ENCODE results near the gene MOB2. TPM values are rescaled to one million over a fixed set of nuclear protein-coding genes. Genes with fewer than 3 reads are reported as not detected.

Gene MOB2, protein sequence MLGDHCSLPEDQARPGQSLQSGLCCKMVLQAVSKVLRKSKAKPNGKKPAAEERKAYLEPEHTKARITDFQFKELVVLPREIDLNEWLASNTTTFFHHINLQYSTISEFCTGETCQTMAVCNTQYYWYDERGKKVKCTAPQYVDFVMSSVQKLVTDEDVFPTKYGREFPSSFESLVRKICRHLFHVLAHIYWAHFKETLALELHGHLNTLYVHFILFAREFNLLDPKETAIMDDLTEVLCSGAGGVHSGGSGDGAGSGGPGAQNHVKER
- 10 to 100 TPM; 29.7 to 50.8 (median 33.2) TPM for polyA plus RNA-seq (ENCODE audit: low read depth in 6 of 6)

DNA sequence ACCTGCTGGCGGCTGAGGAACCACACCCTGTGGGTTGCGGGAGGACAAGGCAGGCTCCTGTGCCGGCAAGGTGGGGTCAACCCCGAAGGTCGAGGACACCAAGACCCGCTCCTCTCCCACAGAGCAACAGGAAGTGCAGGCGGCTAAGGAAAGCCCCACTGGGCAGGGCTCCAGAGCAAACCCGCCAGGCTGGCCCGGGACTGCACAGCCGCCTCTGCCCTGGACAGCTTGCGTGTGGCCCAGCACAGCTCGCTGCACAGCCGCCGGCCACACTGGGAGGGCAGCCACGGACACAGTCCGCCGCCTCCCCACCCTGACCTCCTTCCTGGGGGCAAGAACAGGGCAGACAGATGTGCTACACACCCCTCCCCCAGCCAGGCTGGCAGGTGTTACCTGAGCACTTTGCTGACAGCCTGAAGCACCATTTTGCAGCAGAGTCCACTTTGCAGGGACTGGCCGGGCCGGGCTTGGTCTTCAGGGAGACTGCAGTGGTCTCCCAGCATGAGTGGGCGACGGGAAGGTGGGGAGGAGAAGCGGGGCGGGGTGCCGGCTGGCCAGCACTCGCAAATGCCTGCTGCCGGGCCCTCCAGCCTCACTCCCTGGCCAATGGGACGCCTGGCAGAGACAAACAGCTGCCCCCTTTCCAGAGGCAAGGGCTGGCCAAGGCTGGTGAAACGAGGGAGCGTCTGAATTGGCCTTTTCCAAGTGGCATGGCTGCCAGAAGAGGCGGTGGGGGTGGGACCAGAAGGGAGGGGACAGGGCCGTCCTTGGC is at the start of gene MOB2:
TSS of gene MOB2 (minus strand) at position 726 of the 772 bp plus-strand sequence. CDS start at position 503, 223 bp downstream.
- Mint-ChIP-seq H3K9me3 (no peaks in the 10 kb centered on the region), H3K36me3 (no peaks in the 10 kb centered on the region), H3K27me3 (no peaks in the 10 kb centered on the region), H3K4me1 (peaks cover 25 to 45% (median 30%) of the 10 kb centered on the region in 3 donors), H3K27ac (peak within 1 kb of the TSS in 3 of 6 donors; percentile 29 to 79 (median 63)), H3K4me3 (peak within 1 kb of the TSS in 3 of 8 donors; percentile 37 to 41 (median 40))
- ATAC-seq (ENCODE audit: low read depth in 2 of 2) (peak; percentile 28 to 68), DNase-seq (no peak)

DNA sequence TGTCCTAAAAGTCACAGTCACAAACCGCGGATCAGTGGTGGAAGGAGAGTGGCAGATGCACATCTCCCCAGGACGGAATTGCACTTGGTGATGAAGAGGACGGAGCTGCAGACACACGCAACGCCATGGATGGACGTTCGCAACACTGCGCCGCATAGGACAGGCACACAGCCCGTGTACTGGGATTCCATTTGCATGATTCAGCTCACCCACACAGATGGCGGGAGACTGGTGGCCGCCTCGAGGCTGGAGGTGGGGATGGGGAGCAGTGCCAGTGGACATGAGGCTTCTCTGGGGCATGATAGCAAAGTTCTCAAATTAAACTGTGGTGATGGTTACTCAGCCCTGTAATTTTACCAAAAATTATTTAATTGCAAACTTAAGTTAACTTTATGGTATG is 48.1 kb upstream of the MOB2 start:
- peaks cover 26 to 38% (median 34%) of the 10 kb centered on the region in 3 donors for H3K4me1 Mint-ChIP-seq
- H3K27me3 Mint-ChIP-seq = peaks cover 10 to 17% (median 17%) of the 10 kb centered on the region in 3 donors
- ATAC-seq (ENCODE audit: low read depth in 2 of 2) (no peak), DNase-seq (no peak)
- peaks cover 0 to 5% (median 0%) of the 10 kb centered on the region in 7 donors for H3K9me3 Mint-ChIP-seq
- H3K36me3 Mint-ChIP-seq = peaks cover 0 to 8% of the 10 kb centered on the region in 2 donors
- no peak overlapping the region for H3K27ac Mint-ChIP-seq
- peak overlapping the region in 1 of 8 donors; percentile 9 for H3K4me3 Mint-ChIP-seq

DNA sequence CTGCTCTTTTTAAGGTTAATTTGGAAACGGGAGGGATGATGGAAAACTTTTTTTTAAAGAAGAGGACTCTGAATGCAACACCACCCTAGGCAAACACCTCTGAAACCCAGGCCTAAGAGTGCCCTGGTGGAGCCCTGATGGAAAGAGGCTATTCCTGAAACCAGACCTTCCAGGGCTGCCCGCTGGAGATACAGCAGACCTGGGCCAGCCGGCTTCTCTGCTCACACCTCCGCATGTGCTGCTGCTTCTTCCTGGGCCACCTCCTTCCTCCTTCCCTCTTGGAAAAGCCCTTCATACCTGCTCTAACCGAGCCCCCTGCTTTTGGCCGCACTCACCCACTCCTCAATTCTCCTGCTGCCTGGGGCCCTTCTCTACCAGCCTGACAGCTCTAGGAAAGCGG is 47.6 kb upstream of the MOB2 start:
- H3K4me3 Mint-ChIP-seq = no peak overlapping the region
- peaks cover 26 to 38% (median 36%) of the 10 kb centered on the region in 3 donors for H3K4me1 Mint-ChIP-seq
- H3K36me3 Mint-ChIP-seq = peaks cover 0 to 8% of the 10 kb centered on the region in 2 donors
- peaks cover 0 to 5% (median 0%) of the 10 kb centered on the region in 7 donors for H3K9me3 Mint-ChIP-seq
- H3K27me3 Mint-ChIP-seq = peaks cover 10 to 12% (median 12%) of the 10 kb centered on the region in 3 donors
- no peak for ATAC-seq (ENCODE audit: low read depth in 2 of 2)
- peak overlapping the region in 1 of 6 donors; percentile 95 for H3K27ac Mint-ChIP-seq
- DNase-seq = no peak

DNA sequence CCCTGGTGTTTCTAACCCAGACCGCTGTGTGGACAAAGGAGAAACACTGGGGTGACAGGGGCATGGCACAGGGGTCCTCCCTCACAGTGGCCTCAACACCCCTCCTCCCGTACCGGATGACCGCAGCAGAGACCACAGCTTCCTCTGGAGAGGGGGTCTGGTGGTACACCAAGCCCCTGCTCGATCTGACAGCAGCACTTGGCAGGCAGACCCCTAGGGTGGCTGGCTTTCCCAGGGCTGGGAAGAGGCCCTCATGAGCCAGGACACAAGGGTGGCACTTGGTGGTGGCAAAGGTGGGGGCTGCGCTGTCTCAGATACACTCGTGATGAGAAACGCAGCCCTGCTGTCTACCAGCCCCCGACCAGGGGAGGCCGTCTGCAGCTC is 46.8 kb upstream of the MOB2 start:
- Mint-ChIP-seq H3K4me3 (no peak overlapping the region), H3K4me1 (peaks cover 29 to 45% (median 38%) of the 10 kb centered on the region in 3 donors), H3K36me3 (peaks cover 0 to 5% of the 10 kb centered on the region in 2 donors), H3K27ac (no peak overlapping the region), H3K9me3 (peaks cover 0 to 1% (median 0%) of the 10 kb centered on the region in 7 donors), H3K27me3 (peaks cover 7% of the 10 kb centered on the region in 3 donors)
- DNase-seq (no peak), ATAC-seq (ENCODE audit: low read depth in 2 of 2) (no peak)

DNA sequence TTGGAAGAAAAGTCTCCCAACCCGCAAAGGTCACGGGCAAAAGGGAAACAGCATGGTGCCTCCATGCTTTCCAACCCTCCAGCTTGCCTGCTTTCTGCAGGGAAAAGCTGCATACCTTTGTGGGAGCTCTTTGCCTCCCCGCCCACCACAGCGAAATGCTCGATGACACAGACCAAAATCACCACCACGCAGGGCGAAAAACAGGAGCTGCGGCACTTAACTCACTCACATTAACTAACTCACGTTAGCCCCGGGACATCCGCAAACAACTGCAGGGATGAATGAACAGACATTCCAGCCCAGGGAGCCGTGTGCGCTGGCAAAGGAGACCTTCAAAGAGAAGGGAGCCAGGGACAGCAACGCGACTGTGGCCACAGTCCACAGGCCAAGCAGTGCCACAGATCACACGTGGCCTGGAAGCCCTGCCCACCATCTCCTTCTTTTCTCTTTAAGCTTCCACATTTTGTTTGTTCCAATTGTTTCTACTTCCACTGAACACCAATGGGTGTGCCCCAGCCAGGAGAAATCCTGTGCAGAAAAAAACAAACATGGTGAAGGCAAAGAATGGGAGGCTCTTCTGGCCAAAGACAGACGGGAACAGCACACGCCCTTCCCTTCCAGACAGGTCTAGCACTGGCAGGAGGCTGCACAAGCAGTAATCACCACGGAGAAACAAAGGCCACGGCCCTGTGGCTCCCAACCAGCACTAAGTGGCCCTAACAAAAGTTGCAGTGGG is 46.2 kb upstream of the MOB2 start:
- peaks cover 29 to 50% (median 38%) of the 10 kb centered on the region in 3 donors for H3K4me1 Mint-ChIP-seq
- H3K27me3 Mint-ChIP-seq = peaks cover under 1 to 2% (median 1%) of the 10 kb centered on the region in 3 donors

DNA sequence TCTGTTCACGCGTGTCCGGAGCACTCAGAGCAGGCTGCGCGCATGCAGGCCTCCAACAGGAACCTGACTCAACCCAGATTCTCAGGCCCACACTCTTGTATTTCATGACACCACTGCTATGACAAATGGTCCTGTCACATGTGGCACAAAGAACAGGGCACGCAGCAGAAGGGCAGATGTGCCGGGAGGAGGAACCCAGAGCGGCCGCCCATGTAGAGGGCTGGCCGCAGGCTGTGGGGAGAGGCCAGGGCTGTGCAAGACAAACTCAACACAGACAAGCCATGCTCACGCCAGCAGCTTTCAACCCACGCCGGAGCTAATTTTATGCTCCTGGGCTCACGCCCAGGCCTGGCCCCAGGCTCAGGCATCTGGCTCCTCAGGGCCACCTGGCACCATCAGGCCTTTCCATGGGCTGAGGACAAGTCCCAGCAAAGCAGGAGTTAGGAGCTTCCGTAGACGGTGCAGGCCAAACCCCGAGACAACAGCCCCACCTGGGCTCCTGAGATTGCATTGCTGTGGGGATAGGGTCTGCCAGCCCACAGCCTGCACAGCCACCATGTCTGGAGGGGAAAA is 45.5 kb upstream of the MOB2 start:
- H3K27me3 Mint-ChIP-seq = no peaks in the 10 kb centered on the region
- H3K9me3 Mint-ChIP-seq = no peaks in the 10 kb centered on the region
- ATAC-seq (ENCODE audit: low read depth in 2 of 2) (no peak), DNase-seq (no peak)
- no peaks in the 10 kb centered on the region for H3K36me3 Mint-ChIP-seq
- no peak overlapping the region for H3K27ac Mint-ChIP-seq
- H3K4me1 Mint-ChIP-seq = peaks cover 29 to 50% (median 35%) of the 10 kb centered on the region in 3 donors
- H3K4me3 Mint-ChIP-seq = no peak overlapping the region

More for the DNA sequence above, 46.2 kb upstream of the MOB2 start:
- no peaks in the 10 kb centered on the region for H3K36me3 Mint-ChIP-seq
- no peaks in the 10 kb centered on the region for H3K9me3 Mint-ChIP-seq
- ATAC-seq (ENCODE audit: low read depth in 2 of 2) = no peak
- no peak overlapping the region for H3K4me3 Mint-ChIP-seq
- DNase-seq = no peak
- no peak overlapping the region for H3K27ac Mint-ChIP-seq

DNA sequence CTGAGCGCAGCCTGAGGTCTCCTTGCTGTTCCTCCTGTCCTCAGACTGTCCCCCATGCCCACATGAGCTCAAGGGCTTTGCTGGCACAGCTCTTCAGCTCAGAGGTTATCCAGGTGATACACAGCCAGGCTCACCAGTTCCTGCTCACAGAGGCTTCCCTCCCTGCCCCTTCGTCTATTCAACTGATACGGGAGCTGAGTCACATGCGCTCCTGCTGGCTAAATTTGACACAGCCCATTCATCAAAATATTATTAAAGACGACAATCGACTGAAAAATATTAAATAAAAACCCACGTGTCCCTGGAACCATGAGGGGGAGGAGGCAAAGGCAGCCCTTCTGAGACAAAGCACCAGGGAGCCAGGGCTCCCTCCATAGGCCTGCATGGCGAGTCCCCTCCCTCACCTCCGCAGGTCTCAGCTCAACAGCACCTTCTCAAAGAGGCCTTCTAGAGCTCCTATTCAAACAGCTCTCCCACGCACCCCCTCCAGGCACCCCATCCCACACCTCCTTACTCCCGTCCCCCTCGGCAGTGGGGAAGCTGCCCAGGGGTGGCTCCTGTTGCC is 45.0 kb upstream of the MOB2 start:
- no peaks in the 10 kb centered on the region for H3K27me3 Mint-ChIP-seq
- H3K4me1 Mint-ChIP-seq = peaks cover 29 to 50% (median 32%) of the 10 kb centered on the region in 3 donors
- H3K4me3 Mint-ChIP-seq = no peak overlapping the region
- DNase-seq (no peak), ATAC-seq (ENCODE audit: low read depth in 2 of 2) (no peak)
- peak overlapping the region in 2 of 6 donors; percentile 43 to 71 for H3K27ac Mint-ChIP-seq
- no peaks in the 10 kb centered on the region for H3K36me3 Mint-ChIP-seq
- H3K9me3 Mint-ChIP-seq = no peaks in the 10 kb centered on the region

DNA sequence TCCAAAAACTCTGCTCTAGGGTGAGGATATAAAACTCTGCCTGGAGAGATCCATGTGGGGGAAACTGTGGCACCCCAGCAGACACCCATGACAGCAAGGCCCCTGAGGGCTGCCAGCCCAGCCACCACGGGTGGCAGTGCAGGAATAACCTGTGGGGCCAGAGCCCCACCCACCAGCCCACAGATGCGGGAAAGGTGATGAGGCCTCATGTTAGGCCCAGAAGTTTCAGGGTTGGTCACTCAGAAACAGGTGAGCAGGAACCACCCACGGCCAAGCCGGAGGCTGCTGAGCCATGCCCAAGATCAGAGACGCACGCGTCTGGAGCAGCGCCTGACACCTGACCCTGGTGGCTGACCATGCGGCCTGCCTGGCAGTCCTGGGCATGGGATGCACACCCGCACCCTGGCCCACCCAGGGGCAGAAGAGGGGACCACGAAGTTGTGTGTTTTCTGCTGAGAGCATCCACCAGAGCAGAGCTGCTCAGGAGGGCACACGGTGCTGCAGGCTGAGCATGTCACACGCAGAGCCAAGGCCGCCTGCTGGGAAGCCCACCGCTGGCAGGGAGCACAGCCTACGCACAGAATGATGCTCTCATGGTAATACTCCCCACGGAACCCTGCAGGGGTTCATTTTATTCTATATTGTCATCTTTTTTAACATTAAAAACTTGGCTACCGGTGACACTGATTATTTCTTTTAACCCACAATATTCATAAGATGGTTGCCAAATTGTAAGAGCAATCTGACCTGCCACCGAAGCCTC is 44.3 kb upstream of the MOB2 start:
- DNase-seq = no peak
- no peak for ATAC-seq (ENCODE audit: low read depth in 2 of 2)
- Mint-ChIP-seq H3K4me1 (peaks cover 26 to 45% (median 33%) of the 10 kb centered on the region in 3 donors), H3K27ac (peak overlapping the region in 1 of 6 donors; percentile 43), H3K9me3 (no peaks in the 10 kb centered on the region), H3K27me3 (no peaks in the 10 kb centered on the region), H3K4me3 (no peak overlapping the region), H3K36me3 (no peaks in the 10 kb centered on the region)

DNA sequence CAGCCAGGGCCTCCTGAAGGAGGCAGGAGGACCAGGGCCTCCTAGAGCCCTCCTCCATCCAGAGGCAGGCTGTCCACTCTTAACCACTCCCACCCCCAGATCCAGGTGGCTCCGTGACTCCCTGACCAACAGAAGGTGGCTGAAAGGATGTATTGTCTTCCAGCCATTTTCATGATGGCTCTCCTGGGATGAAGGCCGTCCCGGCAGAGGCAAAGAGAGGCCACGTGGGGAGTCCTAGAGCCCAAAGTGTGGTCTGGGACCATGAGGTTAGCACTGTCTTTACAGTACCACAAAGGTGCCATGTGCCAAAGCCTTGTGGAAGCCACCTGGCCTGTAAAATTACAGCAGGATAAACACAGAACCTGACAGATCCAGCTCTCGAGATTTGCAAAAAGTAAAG is 43.2 kb upstream of the MOB2 start:
- Mint-ChIP-seq H3K4me3 (no peak overlapping the region), H3K27me3 (no peaks in the 10 kb centered on the region), H3K27ac (no peak overlapping the region), H3K9me3 (no peaks in the 10 kb centered on the region), H3K36me3 (no peaks in the 10 kb centered on the region), H3K4me1 (peaks cover 19 to 37% (median 35%) of the 10 kb centered on the region in 3 donors)
- DNase-seq (no peak), ATAC-seq (ENCODE audit: low read depth in 2 of 2) (no peak)

DNA sequence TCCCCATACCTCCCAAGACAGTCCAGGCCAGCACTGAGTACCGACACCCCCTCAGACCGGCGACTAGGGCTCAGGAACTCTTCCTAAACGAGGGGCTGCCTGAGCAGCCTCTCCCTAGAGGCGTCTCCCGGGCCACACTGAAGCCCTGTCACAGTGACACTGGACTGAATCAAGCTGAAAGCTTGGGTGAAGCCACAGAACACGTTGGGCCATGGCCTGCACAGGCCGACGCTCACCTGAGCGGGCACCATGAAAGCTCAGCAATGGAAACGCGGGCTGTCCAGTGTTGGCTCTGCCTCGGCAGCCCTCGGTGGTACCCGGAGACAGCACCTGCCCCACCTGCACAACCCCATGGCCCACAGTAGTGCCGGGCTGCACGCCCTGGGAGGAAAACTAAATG is 42.7 kb upstream of the MOB2 start:
- peaks cover 17 to 35% (median 33%) of the 10 kb centered on the region in 3 donors for H3K4me1 Mint-ChIP-seq

DNA sequence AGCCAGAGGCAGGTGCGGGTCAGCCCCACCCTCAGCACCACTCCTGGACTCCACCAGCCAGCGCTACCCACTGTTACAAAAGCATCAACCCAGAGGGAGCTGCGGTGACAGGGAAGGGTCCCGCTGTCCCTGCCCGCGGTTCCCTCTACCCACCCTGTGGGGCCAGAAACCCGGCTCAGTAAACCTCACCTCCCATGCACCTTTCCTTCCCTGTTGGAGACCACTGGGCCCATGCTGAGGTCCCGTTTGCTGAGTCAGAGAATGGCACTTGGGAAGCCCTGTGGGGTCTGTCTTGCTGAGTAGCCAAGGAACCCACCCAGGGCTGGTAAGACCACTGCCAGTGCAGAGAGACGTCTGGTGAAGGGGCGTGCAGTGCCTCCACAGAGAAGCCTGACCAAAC is 42.1 kb upstream of the MOB2 start:
- no peak for DNase-seq
- H3K27ac Mint-ChIP-seq = no peak overlapping the region

More for the DNA sequence above, 42.7 kb upstream of the MOB2 start:
- no peak overlapping the region for H3K27ac Mint-ChIP-seq
- DNase-seq = no peak
- ATAC-seq (ENCODE audit: low read depth in 2 of 2) = no peak
- no peaks in the 10 kb centered on the region for H3K36me3 Mint-ChIP-seq
- no peaks in the 10 kb centered on the region for H3K9me3 Mint-ChIP-seq
- no peaks in the 10 kb centered on the region for H3K27me3 Mint-ChIP-seq
- H3K4me3 Mint-ChIP-seq = peak overlapping the region in 1 of 8 donors; percentile 68

DNA sequence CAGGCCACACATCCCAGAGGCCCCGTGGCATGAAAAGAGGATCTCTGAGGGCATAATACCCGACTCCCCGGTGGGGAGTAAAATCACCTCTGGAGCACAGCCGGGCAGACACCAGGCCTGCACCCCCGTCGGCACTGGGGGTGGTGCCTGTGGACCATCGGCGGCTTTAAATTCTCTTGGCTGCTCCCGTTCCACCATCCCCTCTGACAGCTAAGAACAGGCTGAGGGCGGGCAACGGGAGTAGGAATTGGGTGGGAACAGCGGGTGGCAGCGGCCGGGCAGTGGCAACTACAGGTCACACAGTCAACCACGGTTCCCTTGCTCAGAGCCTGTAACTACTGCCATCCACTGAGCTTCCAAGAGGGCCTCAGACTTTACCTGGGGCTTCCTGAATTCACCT is 40.2 kb upstream of the MOB2 start:
- ATAC-seq (ENCODE audit: low read depth in 2 of 2) = no peak

More for the DNA sequence above, 42.1 kb upstream of the MOB2 start:
- no peak overlapping the region for H3K4me3 Mint-ChIP-seq
- peaks cover 19 to 41% (median 33%) of the 10 kb centered on the region in 3 donors for H3K4me1 Mint-ChIP-seq
- H3K36me3 Mint-ChIP-seq = no peaks in the 10 kb centered on the region
- no peaks in the 10 kb centered on the region for H3K9me3 Mint-ChIP-seq
- no peaks in the 10 kb centered on the region for H3K27me3 Mint-ChIP-seq
- ATAC-seq (ENCODE audit: low read depth in 2 of 2) = no peak

More for the DNA sequence above, 40.2 kb upstream of the MOB2 start:
- H3K9me3 Mint-ChIP-seq = no peaks in the 10 kb centered on the region
- no peak for DNase-seq
- no peaks in the 10 kb centered on the region for H3K36me3 Mint-ChIP-seq
- peak overlapping the region in 3 of 6 donors; percentile 39 to 52 (median 47) for H3K27ac Mint-ChIP-seq
- H3K27me3 Mint-ChIP-seq = no peaks in the 10 kb centered on the region
- no peak overlapping the region for H3K4me3 Mint-ChIP-seq
- peaks cover 24 to 52% (median 45%) of the 10 kb centered on the region in 3 donors for H3K4me1 Mint-ChIP-seq
